ENCODE results near the gene TMEM132A. TPM values are rescaled to one million over a fixed set of nuclear protein-coding genes. Genes with fewer than 3 reads are reported as not detected.

Gene TMEM132A
- total and polyA plus RNA-seq, 2 of the 13 experiments (the other 11 are each of a cell fraction or from before 2014, with no cell fraction given) = 11.1 to 32.9 TPM

GRCh38 chr11:60906132-60906972 is 17.9 kb upstream of the TMEM132A start, which contains the start of gene PRPF19 (continued):
- TF ChIP-seq PRDM4 (CRISPR knock-in tag; IDR thresholded peaks at IDR 0.05; ENCODE audit: borderline replicate concordance) = no peak
- TF ChIP-seq ZFY (CRISPR knock-in tag; IDR thresholded peaks at IDR 0.05) = peak; percentile 80
- TF ChIP-seq E2F5 (CRISPR knock-in tag; conservative IDR thresholded peaks at IDR 0.05) = no peak
- no peak for TF ChIP-seq LCORL (IDR thresholded peaks at IDR 0.05)
- peak; percentile 69; the same call in 1 of the 2 replicates for TF ChIP-seq LCORL (CRISPR knock-in tag; IDR thresholded peaks at IDR 0.05)
- no peak for TF ChIP-seq KLF15 (CRISPR knock-in tag; IDR thresholded peaks at IDR 0.05; ENCODE audit: borderline replicate concordance)
- TF ChIP-seq RELA (CRISPR knock-in tag; IDR thresholded peaks at IDR 0.05) = no peak
- TF ChIP-seq ELK4 (CRISPR knock-in tag; IDR thresholded peaks at IDR 0.05; ENCODE audit: borderline replicate concordance) = no peak
- TF ChIP-seq ZNF160 (CRISPR knock-in tag; IDR thresholded peaks at IDR 0.05) = no peak
- no peak for TF ChIP-seq ZBTB37 (CRISPR knock-in tag; IDR thresholded peaks at IDR 0.05)
- no peak for TF ChIP-seq ADNP (CRISPR knock-in tag; IDR thresholded peaks at IDR 0.05)
- no peak for TF ChIP-seq GTF3A (CRISPR knock-in tag; conservative IDR thresholded peaks at IDR 0.05)
- peak; percentile 88 for TF ChIP-seq ZGPAT (CRISPR knock-in tag; IDR thresholded peaks at IDR 0.05)
- TF ChIP-seq MLX (CRISPR knock-in tag; IDR thresholded peaks at IDR 0.05) = no peak
- no peak for TF ChIP-seq ZFP41 (CRISPR knock-in tag; IDR thresholded peaks at IDR 0.05; ENCODE audit: borderline replicate concordance)
- no peak; the same call in 1 of the 2 replicates for TF ChIP-seq PRMT3 (CRISPR knock-in tag; IDR thresholded peaks at IDR 0.05; ENCODE audit: borderline replicate concordance, low read depth)
- no peak for TF ChIP-seq ZNF567 (CRISPR knock-in tag; IDR thresholded peaks at IDR 0.05; ENCODE audit: borderline replicate concordance)
- TF ChIP-seq KDM3A (CRISPR knock-in tag; IDR thresholded peaks at IDR 0.05; ENCODE audit: low read depth) = no peak
- no peak for TF ChIP-seq NCOR1 (IDR thresholded peaks at IDR 0.05; ENCODE audit: borderline replicate concordance, low read length)
- no peak for TF ChIP-seq ZBTB7B (CRISPR knock-in tag; IDR thresholded peaks at IDR 0.05)
- TF ChIP-seq SIX1 (CRISPR knock-in tag; IDR thresholded peaks at IDR 0.05; ENCODE audit: borderline replicate concordance) = no peak
- peak; percentile 84 for TF ChIP-seq GABPA (IDR thresholded peaks at IDR 0.05; ENCODE audit: low read depth, low read length)
- peak; percentile 97 for TF ChIP-seq GABPA (CRISPR knock-in tag; IDR thresholded peaks at IDR 0.05; ENCODE audit: low read depth)
